HG03280 (cell line): ENCODE measurements around the gene TTLL10.

ENCODE experiments used
- ATAC-seq: cut with Tn5 transposase; IDR thresholded peaks from one replicate; pipeline ENCODE4 v1.9.1; 2021; ENCODE audit warnings: mild to moderate bottlenecking, moderate library complexity; ENCODE audit not compliant: unreplicated experiment

Gene TTLL10

GRCh38 chr1:1173793-1174415 lies at the start of gene TTLL10:
Gene TTLL10, plus strand, starts transcription at chr1:1173880. Its CDS starts 5,336 bp downstream, at chr1:1179216.
- ATAC-seq: no peak

GRCh38 chr1:1124508-1124785 lies 49.2 kb upstream of the TTLL10 start:
- no peak for ATAC-seq

- ATAC-seq: no peak
Observed at GRCh38 chr1:1124786-1125642, 48.7 kb upstream of the TTLL10 start.

- no peak for ATAC-seq
Observed at GRCh38 chr1:1125945-1126344, 47.7 kb upstream of the TTLL10 start.

GRCh38 chr1:1127551-1128451 lies 45.9 kb upstream of the TTLL10 start:
- ATAC-seq: no peak

- no peak for ATAC-seq
Observed at GRCh38 chr1:1128454-1129139, 45.1 kb upstream of the TTLL10 start.

GRCh38 chr1:1129381-1129821 lies 44.3 kb upstream of the TTLL10 start:
- ATAC-seq: no peak

GRCh38 chr1:1130206-1131120 lies 43.2 kb upstream of the TTLL10 start:
- no peak for ATAC-seq

GRCh38 chr1:1132042-1132950 lies 41.4 kb upstream of the TTLL10 start:
- no peak for ATAC-seq

- ATAC-seq: no peak
Observed at GRCh38 chr1:1132956-1133750, 40.5 kb upstream of the TTLL10 start.

- no peak for ATAC-seq
Observed at GRCh38 chr1:1134300-1134970, 39.2 kb upstream of the TTLL10 start.

- ATAC-seq: no peak
Observed at GRCh38 chr1:1135339-1136136, 38.1 kb upstream of the TTLL10 start.

- no peak for ATAC-seq
Observed at GRCh38 chr1:1136547-1137230, 37.0 kb upstream of the TTLL10 start.

- ATAC-seq: no peak
Observed at GRCh38 chr1:1137256-1138045, 36.2 kb upstream of the TTLL10 start.

GRCh38 chr1:1140673-1141072 lies 33.0 kb upstream of the TTLL10 start:
- ATAC-seq: no peak
